Ishikawa (cell line): ENCODE results near the gene MOCS1.

Experiments used
- CEBPB ChIP-seq: IDR thresholded peaks from 2 replicates; pipeline ENCODE4 v1.6.1; 2012
- CREB1 ChIP-seq: IDR thresholded peaks from 2 replicates; pipeline ENCODE4 v1.6.1; 2012; ENCODE audit warnings: low read depth
- EGR1 ChIP-seq: IDR thresholded peaks from 2 replicates; pipeline ENCODE4 v1.6.1; 2012
- EP300 ChIP-seq: IDR thresholded peaks from 2 replicates; pipeline ENCODE4 v1.6.1; 2012; ENCODE audit warnings: borderline replicate concordance
- FOXM1 ChIP-seq: IDR thresholded peaks from 2 replicates; pipeline ENCODE4 v1.6.1; 2012; ENCODE audit warnings: low read depth, borderline replicate concordance
- NFIC ChIP-seq: IDR thresholded peaks from 2 replicates; pipeline ENCODE4 v1.6.1; 2012
- RAD21 ChIP-seq: IDR thresholded peaks from 2 replicates; pipeline ENCODE4 v1.6.1; 2012; ENCODE audit warnings: low read depth
- TAF1 ChIP-seq: IDR thresholded peaks from 2 replicates; pipeline ENCODE4 v1.6.1; 2012; ENCODE audit warnings: low read depth, mild to moderate bottlenecking
- TCF12 ChIP-seq: IDR thresholded peaks from 2 replicates; pipeline ENCODE4 v1.6.1; 2012; ENCODE audit warnings: low read depth
- TEAD4 ChIP-seq: IDR thresholded peaks from 2 replicates; pipeline ENCODE4 v1.6.1; 2012
- YY1 ChIP-seq: IDR thresholded peaks from 2 replicates; pipeline ENCODE4 v1.6.1; 2012; ENCODE audit warnings: low read depth
- ZBTB7A ChIP-seq: IDR thresholded peaks from 2 replicates; pipeline ENCODE4 v1.6.1; 2012; ENCODE audit warnings: low read depth
- TF ChIP-seq, protein P1 (sequence below): IDR thresholded peaks from 2 replicates; pipeline ENCODE4 v1.6.1; 2012
- TF ChIP-seq, protein P2 (sequence below): IDR thresholded peaks from 2 replicates; pipeline ENCODE4 v1.6.1; 2012; ENCODE audit warnings: low read depth, mild to moderate bottlenecking
- TF ChIP-seq, protein P3 (sequence below): IDR thresholded peaks from 2 replicates; pipeline ENCODE4 v1.6.1; 2012

Gene MOCS1

DNA sequence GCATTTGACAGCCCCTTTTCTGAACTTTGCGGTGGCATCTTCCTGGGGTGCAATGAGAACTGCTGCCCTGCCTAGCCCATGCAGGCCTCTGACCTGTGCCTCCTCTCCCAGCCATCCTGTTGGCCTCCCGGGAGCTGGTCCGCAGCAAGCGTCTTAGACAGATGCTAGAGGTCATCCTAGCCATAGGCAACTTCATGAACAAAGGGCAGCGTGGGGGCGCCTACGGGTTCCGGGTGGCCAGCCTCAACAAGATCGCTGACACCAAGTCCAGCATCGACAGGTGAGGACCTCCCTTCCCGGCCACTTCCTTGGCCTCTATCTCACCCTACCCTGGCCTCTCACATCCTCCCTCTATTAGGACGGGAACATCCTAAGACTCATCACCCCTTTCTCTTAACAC, 37.6 kb downstream of the MOCS1 start:
- TF ChIP-seq, protein P1, sequence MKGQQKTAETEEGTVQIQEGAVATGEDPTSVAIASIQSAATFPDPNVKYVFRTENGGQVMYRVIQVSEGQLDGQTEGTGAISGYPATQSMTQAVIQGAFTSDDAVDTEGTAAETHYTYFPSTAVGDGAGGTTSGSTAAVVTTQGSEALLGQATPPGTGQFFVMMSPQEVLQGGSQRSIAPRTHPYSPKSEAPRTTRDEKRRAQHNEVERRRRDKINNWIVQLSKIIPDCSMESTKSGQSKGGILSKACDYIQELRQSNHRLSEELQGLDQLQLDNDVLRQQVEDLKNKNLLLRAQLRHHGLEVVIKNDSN, result no peak
- TF ChIP-seq YY1 (no peak), CREB1 (no peak), RAD21 (no peak), CEBPB (no peak), EGR1 (no peak), ZBTB7A (no peak)

DNA sequence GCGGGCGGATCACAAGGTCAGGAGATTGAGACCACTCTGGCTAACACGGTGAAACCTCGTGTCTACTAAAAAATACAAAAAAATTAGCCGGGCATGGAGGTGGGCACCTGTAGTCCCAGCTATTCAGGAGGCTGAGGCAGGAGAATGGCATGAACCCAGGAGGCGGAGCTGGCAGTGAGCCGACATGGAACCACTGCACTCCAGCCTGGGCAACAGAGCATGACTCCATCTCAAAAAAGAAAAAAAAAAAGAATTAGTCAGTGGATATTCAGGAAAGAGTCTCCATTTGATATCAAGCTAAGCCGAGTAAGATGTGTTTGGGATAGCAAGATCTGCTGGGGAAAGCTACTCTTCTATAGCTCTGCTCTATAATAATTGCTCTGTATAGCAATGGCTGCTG, 41.0 kb downstream of the MOCS1 start:
- TF ChIP-seq NFIC, result peak; percentile 58
- TF ChIP-seq FOXM1, result no peak

DNA sequence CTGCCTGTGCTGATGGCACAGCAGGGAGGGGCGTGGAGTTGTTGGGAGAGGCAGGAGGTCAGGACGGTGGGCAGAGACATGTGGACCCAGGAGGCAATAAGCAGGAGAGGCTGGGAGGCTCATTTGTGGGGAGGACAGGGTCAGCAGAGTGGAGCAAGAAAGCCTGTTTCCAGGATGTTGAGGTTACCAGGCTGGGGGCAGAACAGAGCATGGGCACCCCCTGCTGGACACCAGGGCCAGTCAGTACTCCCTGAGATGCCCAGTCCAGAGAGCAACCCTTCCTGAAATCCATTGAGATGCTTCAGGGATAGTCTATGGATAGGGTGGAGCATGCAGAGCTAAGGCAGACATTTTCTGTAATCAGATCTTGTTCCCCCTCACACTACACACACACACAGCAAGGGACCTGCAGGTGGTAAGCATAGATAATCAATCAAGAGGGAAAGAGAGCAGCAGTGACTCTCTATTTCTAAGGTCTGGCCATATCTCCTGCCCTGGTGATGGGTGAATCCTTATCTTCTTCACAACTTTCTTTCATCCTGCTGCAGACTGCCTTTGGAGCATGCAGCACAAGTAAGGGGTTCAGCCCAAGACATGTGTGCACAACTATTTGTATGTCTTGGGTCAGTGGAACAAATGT, 41.7 kb downstream of the MOCS1 start:
- TF ChIP-seq NFIC (no peak), RAD21 (peak; percentile 74), TAF1 (no peak), EGR1 (no peak)

DNA sequence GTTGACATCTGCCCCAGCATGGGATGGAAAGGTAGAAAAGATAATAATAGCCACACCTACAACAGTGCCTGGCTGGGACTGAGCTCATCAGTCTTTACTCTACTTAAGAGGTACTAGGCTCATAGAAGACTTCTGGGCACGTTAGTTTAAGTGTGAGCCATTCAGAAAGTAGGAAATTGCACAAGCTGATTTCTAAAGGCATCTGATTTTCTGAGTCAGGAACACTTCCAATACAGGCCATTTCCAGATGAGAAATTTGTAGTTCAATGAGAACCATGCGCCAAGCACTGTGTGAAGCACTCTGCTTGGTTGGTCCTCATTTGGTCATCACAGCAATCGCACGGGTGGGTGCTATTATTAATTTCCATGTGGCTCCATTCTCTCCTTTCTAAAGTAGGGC, 42.3 kb downstream of the MOCS1 start:
- TF ChIP-seq TEAD4, result no peak

DNA sequence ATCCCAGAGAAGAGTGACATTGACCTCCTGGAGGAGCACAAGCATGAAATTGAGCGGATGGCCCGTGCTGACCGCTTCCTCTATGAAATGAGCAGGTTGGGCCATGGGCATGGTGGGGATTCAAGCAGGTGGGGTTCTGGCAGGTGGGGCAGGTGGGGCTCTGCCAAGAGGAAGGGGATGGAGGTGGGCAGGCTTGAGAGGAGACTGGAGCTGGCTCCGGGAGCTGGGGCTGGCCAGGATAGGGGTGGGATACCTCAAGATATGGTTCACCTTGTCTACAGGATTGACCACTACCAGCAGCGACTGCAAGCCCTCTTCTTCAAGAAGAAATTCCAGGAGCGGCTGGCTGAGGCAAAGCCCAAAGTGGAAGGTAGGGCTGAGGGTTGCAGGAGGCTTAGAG, 42.9 kb downstream of the MOCS1 start:
- TF ChIP-seq, protein P1, result no peak
- no peak for TF ChIP-seq RAD21
- TF ChIP-seq CREB1, result no peak
- no peak for TF ChIP-seq EGR1
- no peak for TF ChIP-seq FOXM1
- TF ChIP-seq TAF1, result no peak
- no peak for TF ChIP-seq TEAD4
- TF ChIP-seq, protein P2, sequence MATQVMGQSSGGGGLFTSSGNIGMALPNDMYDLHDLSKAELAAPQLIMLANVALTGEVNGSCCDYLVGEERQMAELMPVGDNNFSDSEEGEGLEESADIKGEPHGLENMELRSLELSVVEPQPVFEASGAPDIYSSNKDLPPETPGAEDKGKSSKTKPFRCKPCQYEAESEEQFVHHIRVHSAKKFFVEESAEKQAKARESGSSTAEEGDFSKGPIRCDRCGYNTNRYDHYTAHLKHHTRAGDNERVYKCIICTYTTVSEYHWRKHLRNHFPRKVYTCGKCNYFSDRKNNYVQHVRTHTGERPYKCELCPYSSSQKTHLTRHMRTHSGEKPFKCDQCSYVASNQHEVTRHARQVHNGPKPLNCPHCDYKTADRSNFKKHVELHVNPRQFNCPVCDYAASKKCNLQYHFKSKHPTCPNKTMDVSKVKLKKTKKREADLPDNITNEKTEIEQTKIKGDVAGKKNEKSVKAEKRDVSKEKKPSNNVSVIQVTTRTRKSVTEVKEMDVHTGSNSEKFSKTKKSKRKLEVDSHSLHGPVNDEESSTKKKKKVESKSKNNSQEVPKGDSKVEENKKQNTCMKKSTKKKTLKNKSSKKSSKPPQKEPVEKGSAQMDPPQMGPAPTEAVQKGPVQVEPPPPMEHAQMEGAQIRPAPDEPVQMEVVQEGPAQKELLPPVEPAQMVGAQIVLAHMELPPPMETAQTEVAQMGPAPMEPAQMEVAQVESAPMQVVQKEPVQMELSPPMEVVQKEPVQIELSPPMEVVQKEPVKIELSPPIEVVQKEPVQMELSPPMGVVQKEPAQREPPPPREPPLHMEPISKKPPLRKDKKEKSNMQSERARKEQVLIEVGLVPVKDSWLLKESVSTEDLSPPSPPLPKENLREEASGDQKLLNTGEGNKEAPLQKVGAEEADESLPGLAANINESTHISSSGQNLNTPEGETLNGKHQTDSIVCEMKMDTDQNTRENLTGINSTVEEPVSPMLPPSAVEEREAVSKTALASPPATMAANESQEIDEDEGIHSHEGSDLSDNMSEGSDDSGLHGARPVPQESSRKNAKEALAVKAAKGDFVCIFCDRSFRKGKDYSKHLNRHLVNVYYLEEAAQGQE, result no peak
- TF ChIP-seq TCF12, result no peak
- no peak for TF ChIP-seq NFIC
- no peak for TF ChIP-seq YY1
- TF ChIP-seq, protein P3, sequence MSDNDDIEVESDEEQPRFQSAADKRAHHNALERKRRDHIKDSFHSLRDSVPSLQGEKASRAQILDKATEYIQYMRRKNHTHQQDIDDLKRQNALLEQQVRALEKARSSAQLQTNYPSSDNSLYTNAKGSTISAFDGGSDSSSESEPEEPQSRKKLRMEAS, result no peak

DNA sequence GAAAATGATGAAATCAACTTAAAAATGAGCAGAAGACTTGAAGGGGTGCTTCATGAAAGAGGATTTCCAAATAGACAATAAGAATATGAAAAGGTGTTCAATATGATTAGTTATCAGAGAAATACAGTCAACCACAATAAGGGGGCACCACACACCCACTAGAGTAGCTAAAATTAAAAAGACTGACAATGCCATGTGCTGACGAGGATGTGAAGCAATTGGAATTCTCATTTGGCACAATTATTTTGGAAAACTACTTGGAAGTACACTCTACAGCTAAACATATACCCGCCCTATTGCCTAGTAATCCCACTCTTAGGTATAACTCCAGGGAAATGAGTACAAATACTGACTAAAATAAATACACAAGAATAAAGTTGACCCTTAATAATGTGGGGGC, 45.0 kb downstream of the MOCS1 start:
- TF ChIP-seq TCF12 (no peak), TEAD4 (no peak), EGR1 (no peak), TAF1 (no peak), FOXM1 (no peak), NFIC (no peak), ZBTB7A (no peak), CEBPB (no peak), RAD21 (no peak), CREB1 (no peak), EP300 (no peak), YY1 (no peak)
- TF ChIP-seq, protein P3, result no peak
- TF ChIP-seq, protein P2, result no peak
- TF ChIP-seq, protein P1, result no peak
